Ectodermal cell (in vitro differentiated cells): Measurements from ENCODE around the gene ELMOD3.

Experiments used
- H3K27ac ChIP-seq: 2 replicates; pipeline ENCODE4 v1.7.0; 2013; ENCODE audit warnings: mild to moderate bottlenecking, low read depth, low read length; ENCODE audit not compliant: insufficient read depth, poor library complexity, severe bottlenecking
- H3K27me3 ChIP-seq: 2 replicates; pipeline ENCODE4 v1.7.0; 2013; ENCODE audit warnings: mild to moderate bottlenecking, low read length; ENCODE audit not compliant: insufficient read depth, control insufficient read depth, poor library complexity, severe bottlenecking
- H3K36me3 ChIP-seq: one replicate; pipeline ENCODE4 v1.7.0; 2013; ENCODE audit warnings: low read length; ENCODE audit not compliant: control insufficient read depth, insufficient read depth
- H3K4me1 ChIP-seq: one replicate; pipeline ENCODE4 v1.7.0; 2013; ENCODE audit warnings: low read length; ENCODE audit not compliant: control insufficient read depth, insufficient read depth
- H3K4me3 ChIP-seq: 2 replicates; pipeline ENCODE4 v1.7.0; 2013; ENCODE audit warnings: low read depth, low read length, control low read depth; ENCODE audit not compliant: insufficient read depth
- H3K9me3 ChIP-seq: 2 replicates; pipeline ENCODE4 v1.7.0; 2013; ENCODE audit warnings: mild to moderate bottlenecking, low read length, moderate library complexity; ENCODE audit not compliant: control insufficient read depth
- WGBS, 2 experiments: methylation state at CpG; one replicate each; pipeline ENCODE4 v1.1.7; 2013; ENCODE audit warnings: missing lambda C conversion rate in 2 of 2; 5-methylcytosine and 5-hydroxymethylcytosine counted together

Gene ELMOD3

GRCh38 chr2:85388878-85389538 lies 34.4 kb downstream of the ELMOD3 start:
- no peak overlapping the region for H3K4me3 ChIP-seq
- no peaks in the 10 kb centered on the region for H3K27me3 ChIP-seq
- no peaks in the 10 kb centered on the region for H3K36me3 ChIP-seq
- peaks cover 8% of the 10 kb centered on the region for H3K4me1 ChIP-seq
- H3K27ac ChIP-seq = no peak overlapping the region
- WGBS, 2 experiments = 84 to 90% methylated on average over 9 of the region's 9 CpGs
- H3K9me3 ChIP-seq = no peaks in the 10 kb centered on the region

GRCh38 chr2:85390941-85391669 lies 36.5 kb downstream of the ELMOD3 start:
- H3K27ac ChIP-seq = no peak overlapping the region
- H3K27me3 ChIP-seq = no peaks in the 10 kb centered on the region
- H3K9me3 ChIP-seq = no peaks in the 10 kb centered on the region
- WGBS, 2 experiments = 84 to 87% methylated on average over 11 of the region's 11 CpGs
- peaks cover 8% of the 10 kb centered on the region for H3K4me1 ChIP-seq
- no peak overlapping the region for H3K4me3 ChIP-seq
- H3K36me3 ChIP-seq = no peaks in the 10 kb centered on the region

- Histone ChIP-seq H3K4me3 (no peak overlapping the region), H3K27me3 (no peaks in the 10 kb centered on the region), H3K36me3 (no peaks in the 10 kb centered on the region), H3K27ac (no peak overlapping the region), H3K4me1 (peaks cover 3% of the 10 kb centered on the region), H3K9me3 (no peaks in the 10 kb centered on the region)
- 95 to 98% methylated on average over 4 of the region's 4 CpGs for WGBS, 2 experiments
These were observed 39.3 kb downstream of the ELMOD3 start for GRCh38 chr2:85393836-85394235.

DNA sequence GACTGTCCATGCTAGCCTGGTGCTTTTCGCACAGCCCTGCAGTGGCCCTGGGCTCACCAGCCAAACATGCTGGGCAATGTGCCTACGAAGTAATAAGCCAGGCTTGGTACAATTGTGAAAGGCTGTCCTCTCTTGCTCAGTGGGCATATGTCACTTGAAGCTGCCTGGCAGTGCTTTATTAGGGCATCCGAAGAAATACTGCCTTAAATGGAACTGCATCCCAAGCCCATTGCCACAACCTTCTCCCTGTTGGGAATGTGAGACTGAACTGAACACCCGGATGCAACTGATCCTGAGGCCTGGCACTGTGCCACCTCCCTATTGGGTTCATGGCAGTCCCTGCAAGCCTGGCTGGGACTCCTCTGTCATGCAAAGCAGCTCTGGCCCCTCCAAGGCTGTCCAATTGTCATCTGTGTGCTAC lies 39.7 kb downstream of the ELMOD3 start:
- 88 to 89% methylated on average over 4 of the region's 4 CpGs for WGBS, 2 experiments
- H3K27me3 ChIP-seq = no peaks in the 10 kb centered on the region
- H3K9me3 ChIP-seq = no peaks in the 10 kb centered on the region
- H3K4me3 ChIP-seq = no peak overlapping the region
- H3K27ac ChIP-seq = no peak overlapping the region
- no peaks in the 10 kb centered on the region for H3K4me1 ChIP-seq
- no peaks in the 10 kb centered on the region for H3K36me3 ChIP-seq

GRCh38 chr2:85394976-85395375 lies 40.4 kb downstream of the ELMOD3 start:
- H3K27me3 ChIP-seq = no peaks in the 10 kb centered on the region
- H3K36me3 ChIP-seq = no peaks in the 10 kb centered on the region
- H3K9me3 ChIP-seq = no peaks in the 10 kb centered on the region
- no peaks in the 10 kb centered on the region for H3K4me1 ChIP-seq
- WGBS, 2 experiments = 90 to 91% methylated on average over 6 of the region's 6 CpGs
- no peak overlapping the region for H3K4me3 ChIP-seq
- no peak overlapping the region for H3K27ac ChIP-seq

DNA sequence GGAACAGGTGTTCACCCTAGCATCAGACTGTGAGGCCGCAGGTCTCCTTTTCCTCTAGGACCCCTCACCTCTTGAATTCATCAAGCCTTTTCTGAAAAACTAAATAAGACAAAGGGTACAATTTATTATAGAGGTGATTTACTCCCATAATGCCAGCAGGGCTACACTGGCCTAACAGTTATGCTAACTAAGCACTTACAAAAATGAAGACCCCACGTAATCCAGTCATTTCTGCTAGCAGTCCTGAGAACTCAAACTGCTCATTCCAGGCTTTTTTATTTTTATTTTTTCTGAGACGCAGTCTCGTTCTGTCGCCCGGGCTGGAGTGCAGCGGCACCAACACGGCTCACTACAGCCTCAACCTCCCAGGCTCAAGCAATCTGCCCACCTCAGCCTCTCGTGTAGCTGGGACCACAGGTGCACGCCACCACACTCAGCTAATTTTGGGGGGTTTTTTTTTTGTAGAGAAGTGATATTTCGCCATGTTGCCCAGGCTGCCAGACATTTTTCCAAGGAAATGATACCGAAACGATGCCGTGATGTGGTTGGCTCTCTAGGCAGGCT lies 41.4 kb downstream of the ELMOD3 start:
- WGBS, 2 experiments = 92 to 94% methylated on average over 14 of the region's 14 CpGs
- H3K36me3 ChIP-seq = no peaks in the 10 kb centered on the region
- H3K4me3 ChIP-seq = no peak overlapping the region
- no peak overlapping the region for H3K27ac ChIP-seq
- no peaks in the 10 kb centered on the region for H3K9me3 ChIP-seq
- H3K27me3 ChIP-seq = no peaks in the 10 kb centered on the region
- no peaks in the 10 kb centered on the region for H3K4me1 ChIP-seq

DNA sequence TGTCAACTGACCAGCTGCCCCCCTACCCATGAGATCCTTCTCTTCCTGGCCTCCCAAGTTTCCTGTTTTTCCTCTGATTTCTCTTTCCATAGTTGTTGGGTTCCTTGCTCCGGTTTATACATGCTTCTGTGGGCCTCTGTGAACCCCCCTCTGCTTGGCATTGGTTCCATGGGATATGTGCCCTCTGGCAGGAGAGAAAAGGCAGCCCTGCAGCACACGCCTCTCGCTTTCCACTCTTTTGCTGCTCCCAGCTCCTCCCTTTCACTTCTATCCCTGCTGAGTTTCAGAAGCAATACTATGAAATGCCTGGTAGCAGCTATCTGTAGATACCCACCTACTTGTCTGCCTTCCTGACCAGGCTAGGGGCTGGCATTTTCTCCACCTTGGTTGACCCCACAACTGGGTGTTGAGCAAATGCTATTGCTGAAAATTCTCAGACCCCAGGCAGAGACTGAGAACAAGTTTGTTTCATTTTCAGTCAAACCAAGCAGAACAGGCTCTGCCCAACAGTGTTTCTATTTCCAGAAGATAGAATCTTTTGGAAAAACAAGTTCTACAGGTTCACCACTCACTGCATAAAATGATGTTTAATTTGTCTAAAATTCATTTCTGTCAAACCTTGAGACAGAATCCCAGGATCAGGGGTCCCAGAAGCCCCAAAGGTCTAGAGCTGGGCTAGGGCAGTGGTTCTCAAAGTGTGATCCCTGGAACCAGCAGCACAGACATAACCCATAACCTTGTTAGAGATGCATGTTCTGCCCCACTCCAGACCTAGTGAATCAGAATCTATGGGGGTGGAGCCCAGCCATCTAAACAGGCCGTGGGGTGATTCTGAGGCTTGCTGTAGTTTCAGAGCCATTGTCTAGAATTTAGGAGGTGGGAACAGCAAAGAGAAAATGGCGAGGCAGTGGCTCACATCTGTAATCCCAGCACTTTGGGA lies 42.2 kb downstream of the ELMOD3 start:
- Histone ChIP-seq H3K36me3 (no peaks in the 10 kb centered on the region), H3K4me1 (no peaks in the 10 kb centered on the region), H3K9me3 (no peaks in the 10 kb centered on the region), H3K27me3 (no peaks in the 10 kb centered on the region), H3K27ac (no peak overlapping the region), H3K4me3 (no peak overlapping the region)
- 87 to 88% methylated on average over 5 of the region's 5 CpGs for WGBS, 2 experiments

- Histone ChIP-seq H3K27me3 (no peaks in the 10 kb centered on the region), H3K4me3 (no peak overlapping the region), H3K9me3 (no peaks in the 10 kb centered on the region), H3K4me1 (no peaks in the 10 kb centered on the region), H3K36me3 (no peaks in the 10 kb centered on the region), H3K27ac (no peak overlapping the region)
- WGBS, 2 experiments = 91 to 93% methylated on average over 4 of the region's 4 CpGs
These were observed 43.4 kb downstream of the ELMOD3 start for GRCh38 chr2:85397925-85398331.

DNA sequence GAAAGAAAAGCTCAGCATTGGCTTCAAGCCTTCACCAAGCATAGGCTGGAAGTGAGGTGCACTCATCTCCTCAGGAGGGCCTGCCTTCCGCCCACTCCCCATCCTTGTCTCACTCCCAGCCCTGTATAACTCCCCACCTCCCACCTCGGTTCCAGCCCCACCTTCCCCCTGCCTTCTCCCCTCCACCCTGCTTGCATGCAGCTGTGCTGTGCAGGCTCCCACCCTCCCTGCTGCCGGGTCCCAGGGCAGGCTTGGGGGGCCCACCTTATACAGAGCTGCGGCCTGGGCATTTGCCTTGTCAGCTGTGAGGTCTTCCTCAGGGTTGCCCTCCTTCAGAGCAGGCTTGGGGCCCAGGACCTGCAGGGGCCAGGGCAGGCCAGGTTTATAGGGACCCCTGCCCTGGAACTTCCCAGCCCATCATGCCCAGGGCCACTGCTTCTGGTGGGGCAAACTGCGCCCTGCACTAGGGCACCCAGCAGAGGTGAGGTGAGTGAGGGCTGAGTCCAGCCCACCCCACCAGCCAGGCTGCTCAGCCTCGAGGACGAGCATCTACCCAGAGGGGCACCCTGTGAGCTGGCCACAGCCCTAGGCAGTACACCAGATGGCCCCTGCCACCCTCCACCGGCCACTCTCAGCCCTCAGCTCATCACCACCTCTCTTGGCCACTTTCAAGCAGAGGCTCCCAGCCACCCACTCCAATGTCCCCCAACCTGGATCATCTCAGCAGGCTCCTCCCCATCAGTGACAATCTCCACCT lies 44.0 kb downstream of the ELMOD3 start:
- H3K27me3 ChIP-seq = no peaks in the 10 kb centered on the region
- H3K4me3 ChIP-seq = no peak overlapping the region
- no peaks in the 10 kb centered on the region for H3K9me3 ChIP-seq
- H3K4me1 ChIP-seq = no peaks in the 10 kb centered on the region
- H3K36me3 ChIP-seq = no peaks in the 10 kb centered on the region
- WGBS, 2 experiments = 89 to 92% methylated on average over 8 of the region's 8 CpGs
- H3K27ac ChIP-seq = no peak overlapping the region
